A549 (cell line): Measurements from ENCODE around the gene GYG2.

Experiments
- CTCF ChIP-seq: fragments of >200 bp; sonication (Bioruptor Twin); formaldehyde crosslinking; IDR thresholded peaks from 3 replicates; pipeline ENCODE4 v1.5.1; 2016
- USF2 ChIP-seq: fragments of 450-650 bp; IDR thresholded peaks from 2 replicates; pipeline ENCODE4 v1.6.1; 2014; ENCODE audit warnings: antibody characterized with exemption

GRCh38 chrX:2781226-2781571 lies 47.5 kb upstream of the GYG2 start:
- no peak for TF ChIP-seq CTCF
- no peak for TF ChIP-seq USF2
